H1 (cell line): ENCODE data around the gene PTTG1IP. TPM values are rescaled to one million over a fixed set of nuclear protein-coding genes. Genes with fewer than 3 reads are reported as not detected.

Experiments used
- EZH2 ChIP-seq: fragments of 200-600 bp; sonication (generic); IDR thresholded peaks from 2 replicates; pipeline ENCODE4 v1.7.1; 2012; ENCODE audit warnings: low read depth, mild to moderate bottlenecking, moderate library complexity, low read length, inconsistent platforms; ENCODE audit not compliant: severe bottlenecking
- polyA plus RNA-seq, 7 experiments: library from polyadenylated mRNA; depleted of rRNA in 3 of 7; stranded (reverse) in 5 of 7; unstranded in 2 of 7; fragments of >200 nt in 5 of 7; fragments of 200-250 nt in 2 of 7; gene quantifications; 1 replicate in 5 of 7; 2 replicates in 1 of 7; 4 replicates in 1 of 7; pipeline versions ENCODE4 v1.2.1 to v1.2.3, GENCODE V29; 2011 to 2013; ENCODE audit warnings: missing spikeins in 2 of 7, mixed read lengths in 2 of 7
- total RNA-seq: library from RNA; stranded (reverse); fragmentation: NEBNext Ultra II Directional; extraction: Animal tissue kit (Norgen Biotek cat#: 25700); gene quantifications from 2 replicates; pipeline ENCODE4 v1.2.1, GENCODE V29; 2021

Gene PTTG1IP
- total and polyA plus RNA-seq, 2 of the 8 experiments (the other 6 are each of a cell fraction or from before 2014, with no cell fraction given) = 90.8 to 130 TPM

DNA sequence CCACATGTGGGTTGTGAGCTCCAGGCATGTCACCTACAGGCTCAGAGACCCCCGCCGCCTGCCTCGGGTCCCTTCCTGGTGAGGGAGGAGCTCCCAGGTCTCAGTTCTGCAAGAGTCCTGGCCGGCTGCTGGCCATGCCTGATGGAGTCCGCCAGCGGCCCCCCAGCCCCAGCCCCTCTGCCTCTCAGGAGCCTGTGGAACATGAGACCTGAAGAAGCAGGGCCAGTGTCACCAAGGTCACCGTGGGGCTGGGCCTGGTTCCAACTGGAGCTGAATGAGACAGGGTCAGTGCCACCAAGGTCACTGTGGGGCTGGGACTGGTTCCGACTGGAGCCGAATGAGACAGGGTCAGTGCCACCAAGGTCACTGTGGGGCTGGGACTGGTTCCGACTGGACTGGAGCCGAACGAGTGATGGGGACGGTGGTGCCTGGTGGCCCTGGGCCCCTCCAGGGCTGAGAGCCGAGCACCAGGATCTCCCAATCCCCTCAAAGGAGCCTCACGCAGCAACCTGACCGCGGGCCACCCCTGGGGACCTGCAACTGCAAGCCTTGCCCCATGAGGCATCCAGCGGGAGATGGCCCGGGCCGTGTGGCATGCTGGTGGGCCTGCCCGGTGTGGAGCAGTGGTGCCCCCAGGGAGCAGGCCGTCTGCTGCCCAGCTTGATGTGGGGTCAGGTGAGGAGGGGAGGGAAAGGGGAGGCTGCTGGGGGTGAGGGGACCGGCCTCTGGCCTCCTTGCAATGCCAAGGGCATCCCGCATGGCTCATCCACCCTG, 14.5 kb upstream of the PTTG1IP start (continued):
- TF ChIP-seq EZH2 = no peak
